ENCODE results near the gene MAST4. TPM values are rescaled to one million over a fixed set of nuclear protein-coding genes. Genes with fewer than 3 reads are reported as not detected.

MAST4 gene
- polyA plus RNA-seq, 1 donor (not counting 4 experiments of a cell fraction or from before 2014, with no cell fraction given): 19.8 TPM

DNA sequence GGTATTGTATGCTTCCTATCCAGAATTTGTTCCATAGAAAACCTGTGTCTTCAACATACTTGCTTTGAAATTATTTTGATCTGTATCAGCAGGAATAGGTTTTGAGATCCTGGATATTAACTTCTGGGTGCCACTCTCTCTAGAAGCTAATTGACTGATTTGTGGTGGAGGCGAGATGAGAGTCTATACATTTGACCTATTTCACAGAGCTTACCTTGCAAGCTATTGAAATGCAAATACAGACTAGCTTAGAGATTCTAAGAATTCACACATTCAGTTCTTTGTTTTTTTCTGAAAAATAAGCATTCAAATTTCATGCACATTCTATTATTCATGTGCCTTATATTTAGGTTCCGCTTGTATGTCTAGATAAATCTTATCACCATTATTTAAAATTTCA, 246.3 kb downstream of the MAST4 start:
- H3K9ac ChIP-seq (ENCODE audit: control insufficient read depth, extremely low read depth, insufficient read depth, low read length): no peak overlapping the region
- no peak overlapping the region for H2AFZ ChIP-seq (ENCODE audit: control insufficient read depth, low read length)
- no peaks in the 10 kb centered on the region for H3K9me3 ChIP-seq (ENCODE audit: control insufficient read depth, low read depth, low read length)
- H3K27ac ChIP-seq (ENCODE audit: control insufficient read depth, insufficient read depth, low read length): no peak overlapping the region
- no peaks in the 10 kb centered on the region for H4K20me1 ChIP-seq (ENCODE audit: control insufficient read depth, extremely low read depth, insufficient read depth, low read length)
- dilution Hi-C loops (cut with MboI; ENCODE audit: extremely low pct_ligation_motif_present, low sequenced_read_pairs): no loop called here
- TF ChIP-seq CTCF (optimal IDR thresholded peaks at IDR 0.05 in 1 of 3, IDR thresholded peaks at IDR 0.05 in 1 of 3, conservative IDR thresholded peaks at IDR 0.05 in 1 of 3; ENCODE audit: extremely low read depth in 1 of 3, insufficient read depth in 2 of 3, low read length in 3 of 3): no peak
- no peak for TF ChIP-seq EZH2 (IDR thresholded peaks at IDR 0.05; ENCODE audit: low read length)
- H3K4me2 ChIP-seq (ENCODE audit: control insufficient read depth, extremely low read depth, insufficient read depth, low read depth, low read length): no peak overlapping the region
- no peak overlapping the region for H3K4me3 ChIP-seq (ENCODE audit: control insufficient read depth in 2 of 3, extremely low read depth in 1 of 3, insufficient read depth in 2 of 3, low read depth in 1 of 3, low read length in 3 of 3)
- H3K36me3 ChIP-seq (ENCODE audit: control insufficient read depth in 2 of 2, extremely low read depth in 1 of 2, insufficient read depth in 2 of 2, low read length in 2 of 2): no peaks in the 10 kb centered on the region
- no peaks in the 10 kb centered on the region for H3K9me1 ChIP-seq (ENCODE audit: control insufficient read depth, extremely low read depth, insufficient read depth, low read length)
- H3K79me2 ChIP-seq (ENCODE audit: control insufficient read depth, insufficient read depth, low read length): no peaks in the 10 kb centered on the region
- FAIRE-seq: no peak
- H3K4me1 ChIP-seq (ENCODE audit: control insufficient read depth, extremely low read depth, insufficient read depth, low read length): peaks cover 16% of the 10 kb centered on the region
- DNase-seq (ENCODE audit: low read depth, low spot score): no peak
- H3K27me3 ChIP-seq (ENCODE audit: control insufficient read depth, extremely low read depth, insufficient read depth, low read length): no peaks in the 10 kb centered on the region

DNA sequence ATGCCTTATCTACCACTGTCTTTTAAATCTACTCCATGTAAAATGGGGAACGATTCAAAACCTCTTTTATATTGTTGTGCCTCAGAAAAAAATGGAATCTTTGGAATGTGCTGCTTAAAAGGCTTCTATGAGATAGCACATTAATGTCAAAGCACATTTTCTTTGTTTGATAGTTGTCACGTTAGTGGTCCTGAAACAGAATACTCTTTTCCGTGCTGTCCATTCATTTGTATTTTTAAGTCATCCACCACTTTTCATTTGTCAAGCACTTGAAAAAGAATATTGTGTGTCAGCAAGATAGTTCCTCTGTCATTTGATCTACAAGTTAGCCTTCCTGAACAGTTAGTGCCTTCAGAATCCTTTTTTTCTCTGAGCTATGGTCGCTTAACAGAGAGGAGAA, 246.9 kb downstream of the MAST4 start:
- Histone ChIP-seq H3K79me2 (ENCODE audit: control insufficient read depth, insufficient read depth, low read length) (no peaks in the 10 kb centered on the region), H3K27me3 (ENCODE audit: control insufficient read depth, extremely low read depth, insufficient read depth, low read length) (no peaks in the 10 kb centered on the region), H3K27ac (ENCODE audit: control insufficient read depth, insufficient read depth, low read length) (no peak overlapping the region), H3K9ac (ENCODE audit: control insufficient read depth, extremely low read depth, insufficient read depth, low read length) (no peak overlapping the region), H3K4me3 (ENCODE audit: control insufficient read depth in 2 of 3, extremely low read depth in 1 of 3, insufficient read depth in 2 of 3, low read depth in 1 of 3, low read length in 3 of 3) (no peak overlapping the region), H3K9me1 (ENCODE audit: control insufficient read depth, extremely low read depth, insufficient read depth, low read length) (no peaks in the 10 kb centered on the region), H3K36me3 (ENCODE audit: control insufficient read depth in 2 of 2, extremely low read depth in 1 of 2, insufficient read depth in 2 of 2, low read length in 2 of 2) (no peaks in the 10 kb centered on the region), H2AFZ (ENCODE audit: control insufficient read depth, low read length) (no peak overlapping the region), H3K4me1 (ENCODE audit: control insufficient read depth, extremely low read depth, insufficient read depth, low read length) (peaks cover 16% of the 10 kb centered on the region), H4K20me1 (ENCODE audit: control insufficient read depth, extremely low read depth, insufficient read depth, low read length) (no peaks in the 10 kb centered on the region), H3K9me3 (ENCODE audit: control insufficient read depth, low read depth, low read length) (no peaks in the 10 kb centered on the region), H3K4me2 (ENCODE audit: control insufficient read depth, extremely low read depth, insufficient read depth, low read depth, low read length) (no peak overlapping the region)
- DNase-seq (ENCODE audit: low read depth, low spot score): no peak
- peak; percentile 51 for FAIRE-seq
- dilution Hi-C loops (cut with MboI; ENCODE audit: extremely low pct_ligation_motif_present, low sequenced_read_pairs): no loop called here
- no peak for TF ChIP-seq CTCF (optimal IDR thresholded peaks at IDR 0.05 in 1 of 3, IDR thresholded peaks at IDR 0.05 in 1 of 3, conservative IDR thresholded peaks at IDR 0.05 in 1 of 3; ENCODE audit: extremely low read depth in 1 of 3, insufficient read depth in 2 of 3, low read length in 3 of 3)
- no peak for TF ChIP-seq EZH2 (IDR thresholded peaks at IDR 0.05; ENCODE audit: low read length)

Measured in keratinocyte (primary cell).